Bronchial epithelial cell (primary cell): Measurements from ENCODE around the gene IL22. TPM values are rescaled to one million over a fixed set of nuclear protein-coding genes. Genes with fewer than 3 reads are reported as not detected.

ENCODE experiments used
- DNase-seq: peaks from one replicate; pipeline ENCODE4 v3.0.0-alpha.2; 2010; ENCODE audit warnings: low read depth
- FAIRE-seq: peaks from 2 replicates; lab custom pipeline; 2011; peaks lifted over from hg19 to GRCh38; lab: Jason Lieb, UNC
- H3K27me3 ChIP-seq: 2 replicates; pipeline ENCODE4 v1.5.1; 2011; ENCODE audit warnings: low read length; ENCODE audit not compliant: control insufficient read depth, insufficient read depth
- H3K36me3 ChIP-seq: 2 replicates; pipeline ENCODE4 v1.5.1; 2011; ENCODE audit warnings: low read length; ENCODE audit not compliant: control insufficient read depth, insufficient read depth
- H3K4me3 ChIP-seq: 2 replicates; pipeline ENCODE4 v1.5.1; 2011; ENCODE audit warnings: mild to moderate bottlenecking, low read depth, low read length, control low read depth
- total RNA-seq: library from RNA; depleted of rRNA; stranded (reverse); fragments of >200 nt; gene quantifications from 2 replicates; pipeline ENCODE4 v1.2.1, GENCODE V29; 2014
- TF ChIP-seq, protein P1 (sequence below): IDR thresholded peaks from 2 replicates; pipeline ENCODE4 v1.5.1; 2011; ENCODE audit warnings: mild to moderate bottlenecking, moderate library complexity, low read length, control low read depth, inconsistent platforms; ENCODE audit not compliant: insufficient read depth, severe bottlenecking

The IL22 gene
- total RNA-seq, 1 donor from 2014 or later, result not detected

- FAIRE-seq (no peak), DNase-seq (peak; percentile 75)
- TF ChIP-seq, protein P1, sequence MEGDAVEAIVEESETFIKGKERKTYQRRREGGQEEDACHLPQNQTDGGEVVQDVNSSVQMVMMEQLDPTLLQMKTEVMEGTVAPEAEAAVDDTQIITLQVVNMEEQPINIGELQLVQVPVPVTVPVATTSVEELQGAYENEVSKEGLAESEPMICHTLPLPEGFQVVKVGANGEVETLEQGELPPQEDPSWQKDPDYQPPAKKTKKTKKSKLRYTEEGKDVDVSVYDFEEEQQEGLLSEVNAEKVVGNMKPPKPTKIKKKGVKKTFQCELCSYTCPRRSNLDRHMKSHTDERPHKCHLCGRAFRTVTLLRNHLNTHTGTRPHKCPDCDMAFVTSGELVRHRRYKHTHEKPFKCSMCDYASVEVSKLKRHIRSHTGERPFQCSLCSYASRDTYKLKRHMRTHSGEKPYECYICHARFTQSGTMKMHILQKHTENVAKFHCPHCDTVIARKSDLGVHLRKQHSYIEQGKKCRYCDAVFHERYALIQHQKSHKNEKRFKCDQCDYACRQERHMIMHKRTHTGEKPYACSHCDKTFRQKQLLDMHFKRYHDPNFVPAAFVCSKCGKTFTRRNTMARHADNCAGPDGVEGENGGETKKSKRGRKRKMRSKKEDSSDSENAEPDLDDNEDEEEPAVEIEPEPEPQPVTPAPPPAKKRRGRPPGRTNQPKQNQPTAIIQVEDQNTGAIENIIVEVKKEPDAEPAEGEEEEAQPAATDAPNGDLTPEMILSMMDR, result no peak
- no peaks in the 10 kb centered on the region for H3K36me3 ChIP-seq
- H3K27me3 ChIP-seq, result no peaks in the 10 kb centered on the region
- H3K4me3 ChIP-seq, result no peak overlapping the region
Observed at GRCh38 chr12:68240079-68240478, 13.3 kb downstream of the IL22 start.

GRCh38 chr12:68239309-68239982 lies 14.0 kb downstream of the IL22 start:
- Histone ChIP-seq H3K36me3 (no peaks in the 10 kb centered on the region), H3K27me3 (no peaks in the 10 kb centered on the region), H3K4me3 (no peak overlapping the region)
- FAIRE-seq (no peak), DNase-seq (no peak)
- TF ChIP-seq, protein P1, result no peak

DNA sequence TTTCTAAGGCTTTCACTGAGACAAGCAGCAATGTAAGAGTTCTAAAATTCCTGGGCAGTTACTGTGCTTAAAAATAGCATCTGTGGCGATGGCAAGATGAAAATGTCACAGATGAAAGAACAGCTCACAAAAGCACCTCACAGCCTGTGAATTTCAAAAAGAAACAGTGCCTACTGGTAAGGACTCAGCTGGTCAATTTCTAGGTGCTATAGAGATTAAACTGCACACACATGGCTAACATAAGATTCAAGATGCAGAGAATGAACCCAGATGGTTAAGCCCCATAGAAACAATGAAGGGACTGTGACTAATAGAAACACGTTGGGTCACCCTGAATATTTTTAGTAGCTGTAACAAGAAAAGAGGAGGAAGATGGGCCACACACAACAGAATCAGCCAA lies 15.8 kb downstream of the IL22 start:
- FAIRE-seq (no peak), DNase-seq (no peak)
- Histone ChIP-seq H3K27me3 (no peaks in the 10 kb centered on the region), H3K36me3 (no peaks in the 10 kb centered on the region), H3K4me3 (no peak overlapping the region)
- TF ChIP-seq, protein P1, result no peak

DNA sequence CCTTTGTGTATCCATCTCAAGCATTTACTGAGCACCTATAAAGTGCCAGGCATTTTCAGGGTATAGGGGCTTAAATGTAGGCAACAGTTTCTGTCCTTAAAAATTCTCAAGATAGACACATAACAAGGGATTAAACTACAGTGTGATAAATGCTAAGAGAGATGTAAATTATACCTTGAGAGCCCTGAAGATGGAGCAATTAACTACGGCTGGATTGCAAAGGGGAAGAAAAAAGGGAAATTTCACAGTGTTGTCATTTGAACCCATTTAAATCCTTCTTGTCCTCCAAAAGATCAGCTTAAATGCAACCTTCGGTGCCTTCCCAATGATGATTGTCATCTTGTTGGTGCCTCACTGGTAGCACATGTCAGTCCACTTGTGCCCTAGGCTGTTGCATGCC lies 16.3 kb downstream of the IL22 start:
- TF ChIP-seq, protein P1, result no peak
- no peak for DNase-seq
- no peaks in the 10 kb centered on the region for H3K36me3 ChIP-seq
- H3K27me3 ChIP-seq, result no peaks in the 10 kb centered on the region
- FAIRE-seq, result no peak
- no peak overlapping the region for H3K4me3 ChIP-seq

DNA sequence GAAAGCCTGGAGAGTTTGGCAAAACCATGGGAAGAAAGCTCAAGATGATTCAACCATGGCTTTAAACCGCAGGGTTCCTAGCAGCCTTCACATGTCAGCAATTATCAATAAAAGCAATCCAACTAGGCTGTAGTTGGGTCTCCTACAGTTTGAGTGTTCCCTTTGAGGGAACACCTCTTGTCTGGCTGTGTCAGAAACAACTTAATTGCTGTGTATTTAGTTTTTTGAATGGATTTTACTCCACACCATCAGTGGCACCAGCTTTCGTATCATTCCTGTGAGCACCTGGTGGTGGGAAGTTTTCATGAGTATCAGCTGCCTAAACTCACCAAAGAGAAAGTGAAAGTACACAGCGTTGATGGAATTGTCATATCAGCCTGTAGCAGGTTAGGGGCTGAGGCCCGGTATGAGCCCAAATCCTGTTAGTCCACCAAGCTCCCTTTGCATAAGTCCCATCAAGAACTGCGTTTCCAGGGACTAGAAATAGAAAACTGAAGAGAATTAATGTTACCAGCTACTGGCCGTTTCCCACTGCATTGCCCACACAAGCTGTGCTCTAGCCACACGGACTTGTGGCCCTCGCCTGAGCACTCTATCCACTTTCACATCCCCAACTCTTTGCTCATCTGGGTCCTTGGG lies 16.9 kb downstream of the IL22 start:
- no peak for FAIRE-seq
- H3K4me3 ChIP-seq, result no peak overlapping the region
- TF ChIP-seq, protein P1, result no peak

More for the DNA sequence above, 16.9 kb downstream of the IL22 start:
- no peaks in the 10 kb centered on the region for H3K27me3 ChIP-seq
- H3K36me3 ChIP-seq, result no peaks in the 10 kb centered on the region
- peak; percentile 8 for DNase-seq
